Measurements from ENCODE around the gene SULT1B1. TPM values are rescaled to one million over a fixed set of nuclear protein-coding genes. Genes with fewer than 3 reads are reported as not detected.

The SULT1B1 gene
- total RNA-seq, 2 donors from 2014 or later: 0.99 to 1.6 TPM

- ATAC-seq (no peak), DNase-seq (no peak)
- intact Hi-C loops (cut with DNase I): no loop called here
These were observed 5.4 kb downstream of the SULT1B1 start for GRCh38 chr4:69754926-69755580.

GRCh38 chr4:69753686-69754085, 6.7 kb downstream of the SULT1B1 start:
- DNase-seq: no peak
- no peak for ATAC-seq
- intact Hi-C loops (cut with DNase I): no loop called here

GRCh38 chr4:69750346-69750745, 10.1 kb downstream of the SULT1B1 start:
- no peak for ATAC-seq
- intact Hi-C loops (cut with DNase I): no loop called here

GRCh38 chr4:69749771-69750170, 10.6 kb downstream of the SULT1B1 start:
- no peak for ATAC-seq
- intact Hi-C loops (cut with DNase I): no loop called here
- DNase-seq: no peak

More at GRCh38 chr4:69750346-69750745, 10.1 kb downstream of the SULT1B1 start:
- no peak for DNase-seq

GRCh38 chr4:69748173-69748572, 12.2 kb downstream of the SULT1B1 start:
- DNase-seq: no peak
- no peak for ATAC-seq
- intact Hi-C loops (cut with DNase I): no loop called here

- ATAC-seq (no peak), DNase-seq (no peak)
- intact Hi-C loops (cut with DNase I): no loop called here
These were observed 16.3 kb downstream of the SULT1B1 start for GRCh38 chr4:69744157-69744478.

GRCh38 chr4:69743476-69744156, 16.8 kb downstream of the SULT1B1 start:
- DNase-seq: no peak
- no peak for ATAC-seq
- intact Hi-C loops (cut with DNase I): no loop called here

GRCh38 chr4:69742596-69742995, 17.8 kb downstream of the SULT1B1 start:
- no peak for ATAC-seq
- DNase-seq: no peak
- intact Hi-C loops (cut with DNase I): no loop called here

- DNase-seq (no peak), ATAC-seq (no peak)
- intact Hi-C loops (cut with DNase I): no loop called here
These were observed 21.5 kb downstream of the SULT1B1 start for GRCh38 chr4:69738872-69739271.

GRCh38 chr4:69735119-69735518, 25.3 kb downstream of the SULT1B1 start:
- intact Hi-C loops (cut with DNase I): no loop called here
- ATAC-seq (no peak), DNase-seq (no peak)

GRCh38 chr4:69731847-69732246, 28.6 kb downstream of the SULT1B1 start:
- no peak for ATAC-seq
- no peak for DNase-seq
- intact Hi-C loops (cut with DNase I): no loop called here

GRCh38 chr4:69731241-69731640, 29.2 kb downstream of the SULT1B1 start:
- ATAC-seq (no peak), DNase-seq (no peak)
- intact Hi-C loops (cut with DNase I): no loop called here

- intact Hi-C loops (cut with DNase I): no loop called here
- no peak for DNase-seq
- ATAC-seq: no peak
These were observed 30.4 kb downstream of the SULT1B1 start for GRCh38 chr4:69730002-69730401.

GRCh38 chr4:69727926-69728325, 32.5 kb downstream of the SULT1B1 start:
- DNase-seq (no peak), ATAC-seq (no peak)
- intact Hi-C loops (cut with DNase I): no loop called here

GRCh38 chr4:69727426-69727825, 33.0 kb downstream of the SULT1B1 start:
- no peak for DNase-seq
- intact Hi-C loops (cut with DNase I): no loop called here
- ATAC-seq: no peak

GRCh38 chr4:69726971-69727370, 33.4 kb downstream of the SULT1B1 start:
- ATAC-seq (no peak), DNase-seq (no peak)
- intact Hi-C loops (cut with DNase I): no loop called here

- intact Hi-C loops (cut with DNase I): no loop called here
- DNase-seq (no peak), ATAC-seq (no peak)
These were observed 41.8 kb downstream of the SULT1B1 start for GRCh38 chr4:69718396-69719271.

- DNase-seq (no peak), ATAC-seq (no peak)
- intact Hi-C loops (cut with DNase I): no loop called here
These were observed 42.6 kb downstream of the SULT1B1 start for GRCh38 chr4:69717778-69718177.

GRCh38 chr4:69716654-69717053, 43.8 kb downstream of the SULT1B1 start:
- intact Hi-C loops (cut with DNase I): no loop called here
- DNase-seq: no peak
- ATAC-seq: no peak

GRCh38 chr4:69714086-69714485, 46.3 kb downstream of the SULT1B1 start:
- no peak for DNase-seq
- intact Hi-C loops (cut with DNase I): no loop called here
- ATAC-seq: no peak
